Cardiac fibroblast (primary cell): ENCODE measurements around the gene CACHD1.

Experiments used
- DNase-seq, 2 donors: peaks; one replicate each; pipeline versions ENCODE4 v3.0.0 to v3.0.0-alpha.2; 2010; ENCODE audit warnings: low read depth in 2 of 2
- H3K4me3 ChIP-seq, 2 donors: replicated peaks in 1 of 2; 1 replicate in 1 of 2; 2 replicates in 1 of 2; pipeline ENCODE4 v1.5.1; 2011; ENCODE audit warnings: low read depth in 2 of 2, low read length in 2 of 2, mild to moderate bottlenecking in 2 of 2, moderate library complexity in 1 of 2
- CTCF ChIP-seq: IDR thresholded peaks from one replicate; pipeline ENCODE4 v1.5.1; 2011; ENCODE audit warnings: low read depth, mild to moderate bottlenecking, low read length, inconsistent platforms

CACHD1 gene

GRCh38 chr1:64680599-64680998 is 210.7 kb downstream of the CACHD1 start:
- no peak for TF ChIP-seq CTCF
- H3K4me3 ChIP-seq, result no peak overlapping the region
- DNase-seq, result no peak

GRCh38 chr1:64681043-64681442 is 211.1 kb downstream of the CACHD1 start:
- TF ChIP-seq CTCF, result no peak
- no peak for DNase-seq

GRCh38 chr1:64683419-64683818 is 213.5 kb downstream of the CACHD1 start:
- no peak for DNase-seq

More at GRCh38 chr1:64681043-64681442, 211.1 kb downstream of the CACHD1 start:
- H3K4me3 ChIP-seq, result no peak overlapping the region

GRCh38 chr1:64685217-64685616 is 215.3 kb downstream of the CACHD1 start:
- no peak for TF ChIP-seq CTCF
- no peak overlapping the region for H3K4me3 ChIP-seq
- DNase-seq, result no peak

More at GRCh38 chr1:64683419-64683818, 213.5 kb downstream of the CACHD1 start:
- H3K4me3 ChIP-seq, result no peak overlapping the region
- TF ChIP-seq CTCF, result no peak

GRCh38 chr1:64685765-64686341 is 215.9 kb downstream of the CACHD1 start:
- no peak overlapping the region for H3K4me3 ChIP-seq
- no peak for DNase-seq
- no peak for TF ChIP-seq CTCF

- TF ChIP-seq CTCF, result peak; percentile 90
- no peak overlapping the region for H3K4me3 ChIP-seq
- DNase-seq, result peak; percentile 74 to 81
Measured at GRCh38 chr1:64686828-64687724, 217.1 kb downstream of the CACHD1 start.
